Left lung (tissue), 10 donors: ENCODE measurements around the gene SPIB. TPM values are rescaled to one million over a fixed set of nuclear protein-coding genes. Genes with fewer than 3 reads are reported as not detected.

Experiments
- ATAC-seq: fragments of 200-7000 bp; cut with Tn5 transposase; one replicate; pipeline ENCODE4 v1.9.1; 2020; ENCODE audit warnings: moderate library complexity
- DNase-seq, 4 donors: peaks; one replicate each; pipeline ENCODE4 v3.0.0-alpha.2; 2013 to 2020
- H3K27ac ChIP-seq, 2 donors: fragments of 200-600 bp; sonication (generic) in 1 of 2; one replicate each; pipeline versions ENCODE4 v1.5.0 to v1.8.0; 2020 to 2021
- H3K27me3 ChIP-seq, 2 donors: fragments of 200-600 bp; sonication (generic) in 1 of 2; one replicate each; pipeline versions ENCODE4 v1.5.0 to v1.8.0; 2020 to 2021
- H3K36me3 ChIP-seq, 2 donors: fragments of 200-600 bp; sonication (generic) in 1 of 2; one replicate each; pipeline versions ENCODE4 v1.5.0 to v1.8.0; 2020 to 2021
- H3K4me1 ChIP-seq, 2 donors: fragments of 200-600 bp; one replicate each; pipeline ENCODE4 v1.8.0; 2021
- H3K4me3 ChIP-seq, 2 donors: fragments of 200-600 bp; sonication (generic) in 1 of 2; one replicate each; pipeline versions ENCODE4 v1.5.0 to v1.8.0; 2020 to 2021; ENCODE audit warnings: mild to moderate bottlenecking in 1 of 2
- H3K9me3 ChIP-seq, 2 donors: fragments of 200-600 bp; sonication (generic) in 1 of 2; one replicate each; pipeline versions ENCODE4 v1.5.0 to v1.8.0; 2020 to 2021
- CTCF ChIP-seq, 2 donors: fragments of 200-600 bp; sonication (generic) in 1 of 2; IDR thresholded peaks; one replicate each; pipeline versions ENCODE4 v1.5.0 to v1.8.0; 2021; ENCODE audit warnings: antibody characterized with exemption in 2 of 2
- intact Hi-C, 2 donors: fragments of 100-400 bp; cut with DNase I; formaldehyde crosslinking; loops; one replicate each; pipeline versions ENCODE4 v1.11.2 to v1.14.2; 2022
- polyA plus RNA-seq, 6 donors: library from polyadenylated mRNA; unstranded; fragments of 120-200 nt; gene quantifications; one replicate each; pipeline ENCODE4 v1.2.1, GENCODE V29; 2013; ENCODE audit not compliant: insufficient read length in 6 of 6
- total RNA-seq, 2 donors: library from RNA; stranded (reverse); fragmentation: NEBNext Ultra II Directional; extraction: Animal tissue kit (Norgen Biotek cat#: 25700); gene quantifications; one replicate each; pipeline ENCODE4 v1.2.1, GENCODE V29; 2021
- donor health status: DM: no; HTN: yes; CAD: no.
- donor health status: DM: no; HTN: no; CAD: no.

The SPIB gene
- total and polyA plus RNA-seq, 8 donors, result 0.28 to 0.66 (median 0.51) TPM

DNA sequence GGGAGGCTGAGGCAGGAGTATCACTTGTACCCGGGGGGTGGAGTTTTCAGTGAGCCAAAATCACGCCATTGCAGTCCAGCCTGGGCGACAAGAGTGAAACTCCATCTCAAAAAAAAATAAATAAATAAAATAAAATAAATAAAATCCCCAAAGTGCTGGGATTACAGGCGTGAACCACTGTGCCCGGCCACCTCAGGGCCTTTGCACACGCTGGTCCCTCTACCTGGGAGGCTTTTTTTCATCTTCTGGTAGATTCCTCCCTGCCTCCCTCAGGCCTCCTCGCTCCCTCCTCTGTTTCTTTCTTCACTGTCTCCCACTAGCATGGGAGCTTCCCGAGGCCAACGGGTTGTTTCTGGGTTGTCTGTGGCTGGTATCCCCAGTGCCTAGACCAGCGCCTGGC lies 29.0 kb downstream of the SPIB start:
- no peak overlapping the region for H3K4me3 ChIP-seq
- H3K27ac ChIP-seq, result no peak overlapping the region
- no peaks in the 10 kb centered on the region for H3K9me3 ChIP-seq
- no peaks in the 10 kb centered on the region for H3K4me1 ChIP-seq
- intact Hi-C loops, result no loop called here
- H3K36me3 ChIP-seq, result no peaks in the 10 kb centered on the region
- no peak for TF ChIP-seq CTCF (IDR thresholded peaks at IDR 0.05)
- DNase-seq, result peak in 1 of 4 donors; percentile 37
- no peak for ATAC-seq
- peaks cover 0 to 18% of the 10 kb centered on the region in 2 donors for H3K27me3 ChIP-seq

DNA sequence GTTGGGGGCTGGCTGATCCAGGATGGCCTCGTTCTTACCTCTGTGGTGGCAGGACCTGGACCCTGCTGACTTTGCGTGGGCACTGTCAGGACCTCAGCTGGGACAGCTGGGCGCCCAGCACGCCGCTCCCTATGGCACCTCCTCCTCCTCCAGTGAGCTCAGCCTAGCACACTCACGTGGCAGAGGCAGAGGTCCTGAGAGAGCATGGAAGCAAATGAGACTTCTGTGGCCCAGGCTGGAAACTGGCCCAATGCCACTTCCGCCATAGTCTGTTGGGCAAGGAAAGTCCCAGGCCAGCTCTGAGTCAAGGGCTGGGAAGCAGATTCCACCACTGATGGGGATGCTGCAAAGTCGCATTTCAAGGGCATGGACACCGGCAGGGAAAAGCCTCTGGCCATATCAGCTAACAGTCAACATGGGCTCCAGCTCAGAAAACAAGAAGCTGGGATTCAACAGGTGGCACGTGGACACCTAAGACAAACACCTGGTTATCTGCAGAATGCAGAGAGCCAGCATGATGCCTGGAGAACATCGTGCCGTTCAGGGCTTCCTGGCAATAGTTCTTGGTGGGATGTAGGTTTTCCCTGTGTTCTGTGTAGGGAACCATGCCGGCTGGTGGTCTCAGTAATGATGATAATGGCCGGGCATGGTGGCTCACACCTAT lies 30.6 kb downstream of the SPIB start:
- ATAC-seq, result no peak
- H3K27ac ChIP-seq, result no peak overlapping the region
- H3K4me1 ChIP-seq, result no peaks in the 10 kb centered on the region
- H3K9me3 ChIP-seq, result no peaks in the 10 kb centered on the region
- no peaks in the 10 kb centered on the region for H3K36me3 ChIP-seq
- peaks cover 0 to 18% of the 10 kb centered on the region in 2 donors for H3K27me3 ChIP-seq
- intact Hi-C loops, result no loop called here
- DNase-seq, result peak in 1 of 4 donors; percentile 51
- H3K4me3 ChIP-seq, result no peak overlapping the region
- no peak for TF ChIP-seq CTCF (IDR thresholded peaks at IDR 0.05)

DNA sequence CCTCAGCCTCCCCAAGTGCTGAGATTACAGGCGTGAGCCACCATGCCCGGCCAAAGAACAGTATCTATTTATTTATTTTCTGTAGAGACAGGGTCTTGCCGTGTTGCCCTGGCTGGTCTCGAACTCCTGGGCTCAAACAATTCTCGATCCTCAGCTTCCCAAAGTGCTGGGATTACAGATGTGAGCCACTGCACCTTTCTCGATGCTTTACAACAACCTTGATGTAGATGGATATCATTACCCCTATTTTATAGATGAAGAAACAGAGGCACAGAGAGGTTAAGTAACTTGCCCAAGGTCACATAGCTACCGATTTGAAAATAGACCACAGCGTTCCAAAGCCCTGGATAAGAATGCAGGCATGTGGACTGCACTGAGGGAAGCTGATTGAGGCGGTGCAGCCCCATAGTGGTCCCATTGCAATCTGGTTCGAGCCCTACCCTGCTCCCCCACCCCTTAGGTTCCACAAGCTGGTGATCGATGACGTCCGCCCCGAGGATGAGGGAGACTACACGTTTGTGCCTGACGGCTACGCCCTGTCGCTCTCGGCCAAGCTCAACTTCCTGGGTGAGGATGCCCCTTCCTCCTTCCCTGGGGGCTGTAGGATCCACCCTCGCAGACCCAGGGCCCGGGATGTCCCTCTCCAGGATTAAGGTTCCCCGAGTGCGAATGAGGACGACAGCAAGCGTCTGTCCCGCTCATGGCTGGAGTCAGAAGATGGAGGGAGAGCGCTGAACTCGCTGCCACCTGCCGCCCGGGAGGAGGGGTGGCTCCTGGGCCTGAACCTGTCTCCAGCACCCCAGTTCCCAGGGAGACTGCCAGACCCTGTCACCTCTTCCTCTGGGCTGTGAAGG lies 31.9 kb downstream of the SPIB start:
- TF ChIP-seq CTCF (IDR thresholded peaks at IDR 0.05), result no peak
- intact Hi-C loops, result no loop called here
- Histone ChIP-seq H3K27me3 (peaks cover 0 to 18% of the 10 kb centered on the region in 2 donors), H3K36me3 (no peaks in the 10 kb centered on the region), H3K4me1 (no peaks in the 10 kb centered on the region), H3K4me3 (no peak overlapping the region), H3K9me3 (no peaks in the 10 kb centered on the region), H3K27ac (no peak overlapping the region)
- DNase-seq, result peak in 1 of 4 donors; percentile 34
- ATAC-seq, result no peak

DNA sequence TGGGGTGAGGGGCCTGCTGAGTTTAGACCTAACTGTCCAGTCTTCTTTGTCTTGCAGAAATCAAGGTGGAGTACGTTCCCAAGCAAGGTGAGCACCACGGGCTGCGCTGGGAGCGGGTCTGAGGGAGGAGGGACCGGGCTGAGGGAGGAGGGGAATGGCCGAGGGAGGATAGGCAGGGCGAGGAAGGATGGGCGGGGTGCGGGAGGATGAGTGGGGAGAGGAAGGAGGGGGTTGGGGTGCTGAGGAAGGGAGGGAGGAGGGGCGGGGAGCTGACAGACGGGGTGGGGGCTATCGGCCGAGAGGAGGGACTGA lies 32.4 kb downstream of the SPIB start:
- DNase-seq (peak in 1 of 4 donors; percentile 50), ATAC-seq (no peak)
- no peaks in the 10 kb centered on the region for H3K9me3 ChIP-seq
- H3K4me1 ChIP-seq, result no peaks in the 10 kb centered on the region
- H3K27me3 ChIP-seq, result peaks cover 0 to 18% of the 10 kb centered on the region in 2 donors
- no peak overlapping the region for H3K4me3 ChIP-seq
- TF ChIP-seq CTCF (IDR thresholded peaks at IDR 0.05), result no peak
- no peak overlapping the region for H3K27ac ChIP-seq
- no peaks in the 10 kb centered on the region for H3K36me3 ChIP-seq
- intact Hi-C loops, result no loop called here

- ATAC-seq (no peak), DNase-seq (no peak)
- no peaks in the 10 kb centered on the region for H3K36me3 ChIP-seq
- no peaks in the 10 kb centered on the region for H3K4me1 ChIP-seq
- H3K9me3 ChIP-seq, result no peaks in the 10 kb centered on the region
- TF ChIP-seq CTCF (IDR thresholded peaks at IDR 0.05), result no peak
- H3K27ac ChIP-seq, result no peak overlapping the region
- H3K4me3 ChIP-seq, result no peak overlapping the region
- peaks cover 11 to 36% of the 10 kb centered on the region in 2 donors for H3K27me3 ChIP-seq
- intact Hi-C loops, result no loop called here
These were observed 34.5 kb downstream of the SPIB start for GRCh38 chr19:50453243-50453642.
